Activated CD4-positive, alpha-beta T cell treated with anti-CD3 and anti-CD28 coated beads, Interleukin-2, Interleukin-4, amounts not matched to agents 100 ng/mL and 50 ng/mL, durations not matched to agents 16 hours and 8 hours (primary cell): ENCODE measurements around the gene MKX.
A peak's percentile ranks its signal among the peaks of the same experiment; 100 is the strongest.

Source experiments
- DNase-seq: peaks from one replicate; pipeline ENCODE4 v3.0.0-alpha.2; 2020; ENCODE audit warnings: low spot score

MKX gene, protein sequence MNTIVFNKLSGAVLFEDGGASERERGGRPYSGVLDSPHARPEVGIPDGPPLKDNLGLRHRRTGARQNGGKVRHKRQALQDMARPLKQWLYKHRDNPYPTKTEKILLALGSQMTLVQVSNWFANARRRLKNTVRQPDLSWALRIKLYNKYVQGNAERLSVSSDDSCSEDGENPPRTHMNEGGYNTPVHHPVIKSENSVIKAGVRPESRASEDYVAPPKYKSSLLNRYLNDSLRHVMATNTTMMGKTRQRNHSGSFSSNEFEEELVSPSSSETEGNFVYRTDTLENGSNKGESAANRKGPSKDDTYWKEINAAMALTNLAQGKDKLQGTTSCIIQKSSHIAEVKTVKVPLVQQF

DNA sequence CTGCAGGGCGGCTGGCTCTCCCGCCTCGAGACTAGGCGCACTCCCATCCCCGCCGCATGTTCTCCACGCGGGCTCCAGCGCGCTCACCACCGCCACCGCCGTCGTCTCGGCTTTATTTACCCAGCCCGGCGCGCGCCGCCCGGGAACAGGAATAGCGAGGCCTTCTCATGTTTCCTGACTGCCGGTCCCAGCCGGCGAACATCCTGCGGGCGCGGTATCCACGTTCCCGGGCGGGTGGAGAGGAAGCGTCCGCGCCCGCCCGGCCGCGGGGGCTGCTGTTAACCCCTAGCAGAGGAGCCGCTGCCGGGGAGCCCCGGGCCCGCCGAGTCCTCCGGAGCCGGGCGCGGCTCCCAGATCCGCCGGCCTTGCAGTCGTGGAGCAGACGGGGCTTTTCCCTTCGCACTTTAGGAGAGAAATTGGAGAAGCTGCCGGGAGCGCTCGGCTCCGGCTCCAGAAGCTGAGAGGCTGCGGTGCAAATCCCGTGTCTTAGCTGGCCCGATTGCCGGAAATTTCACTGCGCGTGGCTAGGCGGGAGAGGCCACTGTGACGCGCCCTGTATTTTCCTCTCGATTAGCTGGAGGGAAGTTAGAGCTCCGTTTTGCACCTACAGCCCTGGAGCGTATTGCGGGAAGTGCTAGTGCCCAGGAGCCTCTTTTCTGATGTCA lies at the start of gene MKX:
Gene MKX, minus strand, starts transcription at position 88 of the 665 bp plus-strand sequence. CDS start 2,404 bp downstream, outside the sequence.
- no peak for DNase-seq

DNA sequence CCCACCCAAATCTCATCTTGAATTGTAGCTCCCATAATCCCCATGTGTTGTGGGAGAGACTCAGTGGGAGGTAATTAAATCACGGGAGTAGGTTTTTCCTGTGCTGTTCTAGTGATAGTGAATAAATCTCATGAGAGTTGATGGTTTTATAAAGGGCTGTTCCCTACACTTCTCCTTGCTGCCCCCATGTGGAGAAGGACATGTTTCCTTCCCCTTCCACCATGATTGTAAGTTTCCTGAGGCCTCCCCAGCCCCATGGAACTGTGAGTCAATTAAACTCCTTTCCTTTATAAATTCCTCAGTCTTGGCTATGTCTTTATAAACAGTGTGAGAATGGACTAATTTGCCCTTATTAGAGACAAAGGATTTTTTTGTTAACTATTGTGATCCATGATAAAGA lies 48.5 kb upstream of the MKX start:
- DNase-seq: no peak

DNA sequence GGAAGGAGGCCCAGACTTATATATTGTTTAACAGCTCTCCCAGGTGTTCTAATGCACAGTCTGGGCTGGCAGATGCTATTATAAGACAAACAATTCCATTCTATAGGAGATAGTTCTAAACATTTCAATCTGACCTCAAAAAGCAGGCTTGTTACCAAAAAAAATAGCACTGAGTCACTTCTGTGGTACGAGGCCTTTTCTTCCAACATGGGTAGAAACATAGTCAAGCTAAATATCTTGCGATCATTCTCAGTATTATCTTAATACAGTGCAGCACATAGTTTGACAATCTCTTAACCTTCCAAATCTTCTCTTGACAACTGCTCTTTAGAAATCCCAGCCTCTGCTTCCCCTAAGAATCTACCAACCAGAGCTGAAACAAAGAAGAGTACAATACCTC lies 46.6 kb upstream of the MKX start:
- no peak for DNase-seq

DNA sequence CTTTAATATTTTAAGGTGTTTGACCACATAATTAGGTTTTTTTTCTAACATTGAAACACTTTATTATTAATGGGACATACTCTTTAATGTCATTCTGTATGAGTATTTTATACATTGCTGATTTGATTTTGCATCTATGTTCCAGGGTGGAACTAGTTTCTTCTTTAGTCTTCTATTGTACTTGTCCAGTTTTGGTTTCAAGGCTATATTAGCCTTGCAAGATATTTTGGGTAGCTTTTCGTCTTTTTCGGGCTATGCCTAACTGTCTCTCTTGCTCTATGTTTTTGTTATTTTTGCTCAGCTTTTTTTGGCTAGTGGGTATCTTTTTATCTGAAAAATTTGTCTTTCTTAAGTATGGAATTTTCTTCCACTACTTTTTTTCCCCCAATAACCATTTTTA lies 38.7 kb upstream of the MKX start:
- no peak for DNase-seq

DNA sequence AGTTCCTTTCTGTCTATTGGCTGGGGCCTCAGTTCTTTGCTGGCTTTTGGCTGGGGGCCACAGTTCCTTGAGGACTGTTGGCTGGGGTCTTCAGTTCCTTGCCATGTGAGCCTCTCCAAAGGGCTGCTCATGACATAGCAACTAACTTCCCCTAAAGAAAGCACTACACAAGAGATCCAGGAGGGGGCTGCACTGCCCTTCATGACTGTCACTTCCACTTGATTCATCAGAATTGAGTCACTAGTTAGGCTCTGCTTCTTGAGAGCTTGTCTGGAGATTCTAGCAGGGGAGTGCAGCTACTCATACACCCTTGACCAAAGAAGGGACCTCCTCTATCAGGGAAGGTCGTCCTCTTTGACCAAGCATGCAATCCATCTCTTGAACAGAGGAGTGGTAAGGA lies 38.0 kb upstream of the MKX start:
- DNase-seq: peak; percentile 7

DNA sequence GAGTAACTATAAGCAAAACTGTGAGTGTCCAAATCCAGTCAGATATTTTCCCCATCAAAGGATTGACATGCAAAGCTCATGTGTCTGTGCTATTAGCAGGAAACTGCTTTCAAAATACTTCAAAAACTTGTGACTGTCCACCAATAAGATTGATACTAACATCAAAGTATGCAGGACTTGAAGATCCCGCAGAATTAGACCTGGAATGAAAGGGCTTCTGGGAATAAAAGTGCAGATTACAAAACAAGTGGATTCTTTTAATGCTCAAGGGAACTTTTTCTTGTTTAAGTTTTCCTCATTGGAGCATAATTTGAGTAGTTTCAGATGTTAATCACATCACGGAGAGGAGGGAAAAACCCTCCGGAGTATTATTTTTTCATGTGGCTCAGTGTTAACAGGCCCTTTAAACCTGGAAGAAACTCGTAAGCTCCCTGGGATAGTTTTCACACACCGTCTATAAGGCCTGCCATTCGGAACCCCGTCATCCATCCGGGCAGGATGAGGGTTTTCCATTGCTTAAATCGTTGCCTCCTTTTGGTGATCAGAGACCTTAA lies 33.9 kb upstream of the MKX start:
- no peak for DNase-seq

DNA sequence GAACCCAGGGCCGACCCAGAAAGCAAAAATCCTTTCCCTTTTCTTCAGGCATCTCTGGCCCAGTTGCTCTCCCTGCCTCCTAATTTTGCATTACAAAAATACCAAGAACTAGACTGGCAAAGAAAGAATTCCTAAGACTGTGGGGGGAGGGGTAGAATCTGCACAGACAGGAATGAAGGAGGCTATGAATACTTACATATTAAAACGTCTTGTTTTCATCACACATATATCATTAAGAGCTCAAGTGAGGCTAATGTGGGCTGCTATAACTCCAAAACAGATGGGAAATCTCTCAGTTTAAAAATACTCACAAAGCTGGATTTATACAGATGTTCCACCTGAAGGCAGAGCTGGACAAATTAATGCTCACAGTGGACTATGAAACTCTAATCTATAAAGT lies 29.2 kb upstream of the MKX start:
- DNase-seq: no peak

DNA sequence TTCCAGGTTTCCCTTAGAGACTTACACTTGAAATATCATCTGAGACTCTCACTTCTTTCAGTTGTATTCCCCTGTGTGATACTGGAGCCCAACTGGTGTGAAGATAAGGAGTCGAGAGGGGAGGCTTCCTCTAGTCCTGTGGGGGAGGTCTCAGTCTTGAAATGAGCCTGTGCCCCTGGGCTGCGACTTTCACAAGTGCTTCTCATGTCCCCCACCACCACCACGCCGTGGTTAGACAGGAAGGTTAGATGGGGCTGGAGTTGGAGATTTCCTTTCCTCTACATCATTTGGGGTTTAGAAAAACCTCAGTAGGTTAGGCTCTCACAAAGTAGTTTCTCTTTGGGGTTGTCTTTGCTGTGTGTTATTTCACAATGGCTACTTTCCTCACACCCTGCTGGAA lies 25.6 kb upstream of the MKX start:
- no peak for DNase-seq

DNA sequence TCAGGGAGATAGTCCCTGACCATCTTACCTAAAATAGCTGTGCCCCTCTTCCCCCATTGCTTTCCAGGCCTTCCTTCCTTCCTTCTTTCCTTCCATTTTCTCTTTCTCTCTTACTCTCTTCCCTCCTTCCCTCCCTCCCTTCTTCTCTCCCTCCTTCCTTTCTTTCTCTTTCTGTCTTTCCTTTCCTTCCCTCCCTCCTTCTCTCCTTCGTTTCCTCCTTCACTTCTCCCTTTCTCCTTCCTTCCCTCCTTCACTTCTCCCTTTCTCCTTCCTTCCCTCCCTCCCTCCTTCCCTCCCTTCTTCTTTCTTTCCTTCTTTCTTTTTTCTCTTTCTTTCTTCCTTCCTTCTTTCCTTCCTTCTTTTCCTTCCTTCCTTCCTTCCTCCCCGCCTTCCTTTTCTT lies 24.6 kb upstream of the MKX start:
- no peak for DNase-seq

DNA sequence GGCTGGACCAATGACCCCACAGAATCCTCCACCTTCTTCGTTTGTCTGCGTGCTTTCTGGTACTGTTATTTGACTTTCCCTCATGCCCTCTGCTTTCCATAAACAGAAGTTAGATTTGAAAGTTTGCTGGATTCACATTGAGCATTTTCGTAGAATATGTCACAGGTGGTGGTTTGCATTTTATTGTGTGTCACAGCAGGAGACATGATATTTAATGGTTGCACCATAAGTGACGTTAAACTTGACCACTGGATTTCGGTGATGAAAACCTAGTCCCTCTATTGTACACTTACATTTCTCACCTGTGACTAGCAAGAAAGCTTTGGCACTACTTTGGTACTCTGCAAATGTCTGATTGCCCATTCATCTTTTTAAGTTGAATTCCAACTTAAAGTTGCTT lies 15.2 kb upstream of the MKX start:
- no peak for DNase-seq

DNA sequence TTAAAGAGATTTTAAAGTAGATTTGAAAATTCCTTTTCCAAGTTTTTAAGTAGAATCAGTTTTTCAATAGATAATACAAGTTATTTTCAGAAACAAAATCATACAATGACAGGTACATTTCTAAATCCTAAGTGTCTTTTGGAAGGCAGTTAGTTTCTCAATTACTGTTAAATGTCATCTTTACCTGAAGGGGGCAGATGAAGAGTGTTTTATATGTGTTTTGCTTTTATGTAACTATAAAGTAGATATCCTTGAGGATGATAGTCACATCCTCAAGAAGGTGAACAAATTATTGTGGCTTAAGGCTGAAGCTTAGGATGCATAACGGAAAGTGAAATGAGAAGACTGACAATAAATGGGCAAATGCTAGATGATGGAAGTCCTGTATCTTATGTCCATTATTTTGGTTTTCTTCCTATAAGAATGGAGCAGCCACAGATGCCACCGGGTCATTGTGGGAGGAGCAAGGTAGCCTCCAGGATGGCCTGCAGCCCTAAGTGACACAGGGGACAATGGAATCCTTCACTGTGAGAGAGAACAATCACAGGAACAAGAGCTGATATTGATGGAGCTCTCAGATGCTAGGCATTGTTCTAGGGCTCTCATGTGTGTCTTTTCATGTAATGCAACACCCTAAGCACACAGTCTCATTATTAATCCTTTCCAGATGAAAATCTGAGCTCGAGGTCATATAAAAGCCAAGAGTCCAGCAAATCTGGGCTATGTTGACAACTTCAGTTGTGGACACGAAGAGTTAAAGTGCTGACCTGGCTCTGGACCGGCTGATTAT lies 14.1 kb upstream of the MKX start:
- DNase-seq: no peak

DNA sequence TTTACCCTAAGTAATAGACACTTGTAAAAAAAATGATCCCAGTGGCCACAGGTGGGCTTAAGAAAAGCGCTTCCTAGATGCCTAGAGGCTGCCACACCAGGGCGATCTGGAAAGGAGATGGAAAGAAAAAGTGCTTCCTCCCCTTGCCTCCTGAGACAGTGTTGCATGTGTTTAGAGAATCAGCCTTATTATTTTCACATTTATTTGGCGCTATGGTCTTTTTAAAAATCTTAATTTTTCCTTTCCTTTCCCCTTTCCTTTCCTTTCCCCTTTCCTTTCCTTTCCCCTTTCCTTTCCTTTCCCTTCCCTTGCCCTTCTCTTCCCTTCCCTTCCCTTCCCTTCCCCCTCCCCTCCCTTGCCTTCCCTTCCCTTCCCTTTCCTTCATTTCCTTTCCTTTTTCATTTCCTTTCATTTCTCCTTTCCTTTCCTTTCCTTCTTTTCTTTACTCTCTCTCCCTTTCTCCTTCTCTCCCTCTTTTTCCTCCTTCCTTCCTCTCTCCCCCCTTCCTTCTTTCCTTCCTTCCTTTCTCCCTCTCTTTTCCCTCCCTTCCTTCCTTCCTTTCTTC lies 7.1 kb upstream of the MKX start:
- DNase-seq: no peak

DNA sequence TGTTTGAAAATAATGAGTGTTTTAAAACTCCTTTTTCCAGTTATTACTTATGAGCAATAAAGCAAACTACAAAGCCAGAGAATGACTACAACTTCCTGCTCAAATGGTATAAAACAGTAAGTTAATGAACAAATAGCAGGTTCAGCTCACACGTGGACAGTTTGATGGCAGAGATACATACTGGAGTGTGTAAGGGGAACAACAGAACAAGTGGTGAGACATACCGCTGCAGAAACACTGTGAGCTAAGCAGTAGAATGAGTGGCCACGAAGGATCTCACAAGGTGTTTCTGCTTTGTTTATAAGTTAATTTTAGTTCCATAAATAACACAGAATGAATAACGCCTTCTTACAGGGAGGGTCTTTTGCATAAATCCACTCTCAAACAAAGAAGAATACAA lies 3.0 kb upstream of the MKX start:
- no peak for DNase-seq

DNA sequence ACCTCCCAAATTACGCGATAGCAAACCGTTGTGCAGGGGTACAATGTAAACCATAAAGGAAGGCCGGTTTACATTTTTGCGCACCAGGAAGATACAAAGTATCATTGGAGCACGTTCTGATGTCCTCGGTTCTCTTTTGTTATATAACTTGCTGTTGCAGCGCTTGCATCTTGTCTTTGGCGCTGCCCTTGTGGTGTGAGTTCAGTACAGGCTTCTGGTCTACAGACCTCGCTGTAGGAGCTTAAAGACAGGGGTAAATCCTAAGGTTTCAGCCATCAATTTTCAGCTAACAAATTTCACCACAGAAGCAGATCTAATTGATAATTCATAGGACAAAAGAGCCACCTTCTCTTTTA lies 1.5 kb upstream of the MKX start:
- no peak for DNase-seq

DNA sequence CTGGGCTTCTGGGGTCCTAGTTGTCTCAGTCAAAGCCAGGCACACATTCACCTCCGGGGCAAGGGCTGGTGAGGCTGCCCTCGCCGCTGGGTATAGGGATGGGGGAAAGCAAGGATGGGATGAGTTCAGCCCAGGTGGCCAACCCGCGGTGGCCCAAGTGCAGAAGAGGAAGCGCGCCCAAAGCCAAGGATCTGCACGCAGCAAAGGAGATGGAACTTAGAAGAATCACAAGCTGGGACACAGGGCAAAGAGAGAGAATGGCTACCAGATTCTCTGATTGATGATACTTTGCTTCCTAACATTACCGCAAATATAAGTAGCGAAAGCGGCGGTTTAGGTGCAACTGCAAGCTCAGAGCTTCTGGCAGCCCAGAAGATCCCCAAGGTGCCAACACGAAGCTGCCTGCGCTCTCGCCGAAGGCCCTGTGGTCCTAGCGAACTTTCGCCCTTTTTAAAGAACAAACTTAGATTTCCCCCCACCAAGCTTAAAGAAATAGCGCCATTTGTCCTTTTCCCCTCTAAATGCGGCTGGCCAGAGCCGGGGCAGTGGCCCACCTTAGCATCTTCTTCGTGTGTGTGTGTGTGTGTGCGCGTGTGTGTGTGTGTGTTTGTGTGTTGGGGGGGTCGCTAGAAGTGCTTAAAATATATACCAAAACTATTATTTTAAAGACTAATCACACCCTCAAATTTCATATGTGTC lies 927 bp upstream of the MKX start:
- DNase-seq: peak; percentile 38

DNA sequence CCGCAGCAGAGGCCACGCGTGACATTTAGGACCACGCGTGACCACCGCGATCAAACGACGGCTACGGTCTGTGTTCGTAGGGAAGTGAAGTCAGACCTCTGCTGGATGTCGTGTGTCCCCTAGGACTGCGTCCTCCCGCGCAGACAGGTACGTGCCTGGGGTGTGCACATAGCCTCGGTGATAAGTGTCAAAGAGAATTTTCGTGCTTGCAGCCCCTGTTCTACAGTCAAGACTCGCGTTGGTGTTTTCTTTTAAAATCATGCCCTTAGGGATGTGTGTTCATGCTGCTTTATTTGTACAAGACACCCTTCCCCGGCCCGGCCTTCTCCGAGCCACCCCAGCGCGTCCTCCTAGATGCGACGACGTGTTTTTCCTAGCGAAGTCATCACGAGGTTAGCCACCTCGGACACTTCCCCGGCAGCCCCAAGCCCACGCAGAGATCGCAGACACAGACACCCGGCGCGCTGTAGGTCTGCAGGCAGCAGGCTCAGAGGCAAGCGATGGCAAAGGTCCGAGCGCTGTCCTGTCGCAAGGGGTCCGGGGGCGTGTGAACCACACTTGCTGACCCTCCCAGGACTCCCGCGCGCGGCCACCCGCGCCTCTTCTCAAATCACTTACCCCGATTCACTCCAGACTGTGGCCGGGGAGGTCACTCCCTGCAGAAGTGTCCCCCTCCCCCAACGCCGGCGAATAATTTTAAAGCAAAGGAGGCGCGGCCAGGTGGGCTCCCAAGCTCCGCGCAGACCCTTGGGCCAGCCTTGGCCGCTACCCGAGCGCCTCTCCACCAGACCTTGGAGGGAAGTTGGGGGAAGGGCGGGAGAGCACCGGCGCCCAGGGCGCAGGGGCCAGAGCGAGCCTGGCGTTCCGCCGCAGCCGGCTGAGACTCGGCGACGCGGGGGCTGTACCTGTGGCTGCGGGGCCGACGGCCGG lies 552 bp downstream of the MKX start:
- no peak for DNase-seq

DNA sequence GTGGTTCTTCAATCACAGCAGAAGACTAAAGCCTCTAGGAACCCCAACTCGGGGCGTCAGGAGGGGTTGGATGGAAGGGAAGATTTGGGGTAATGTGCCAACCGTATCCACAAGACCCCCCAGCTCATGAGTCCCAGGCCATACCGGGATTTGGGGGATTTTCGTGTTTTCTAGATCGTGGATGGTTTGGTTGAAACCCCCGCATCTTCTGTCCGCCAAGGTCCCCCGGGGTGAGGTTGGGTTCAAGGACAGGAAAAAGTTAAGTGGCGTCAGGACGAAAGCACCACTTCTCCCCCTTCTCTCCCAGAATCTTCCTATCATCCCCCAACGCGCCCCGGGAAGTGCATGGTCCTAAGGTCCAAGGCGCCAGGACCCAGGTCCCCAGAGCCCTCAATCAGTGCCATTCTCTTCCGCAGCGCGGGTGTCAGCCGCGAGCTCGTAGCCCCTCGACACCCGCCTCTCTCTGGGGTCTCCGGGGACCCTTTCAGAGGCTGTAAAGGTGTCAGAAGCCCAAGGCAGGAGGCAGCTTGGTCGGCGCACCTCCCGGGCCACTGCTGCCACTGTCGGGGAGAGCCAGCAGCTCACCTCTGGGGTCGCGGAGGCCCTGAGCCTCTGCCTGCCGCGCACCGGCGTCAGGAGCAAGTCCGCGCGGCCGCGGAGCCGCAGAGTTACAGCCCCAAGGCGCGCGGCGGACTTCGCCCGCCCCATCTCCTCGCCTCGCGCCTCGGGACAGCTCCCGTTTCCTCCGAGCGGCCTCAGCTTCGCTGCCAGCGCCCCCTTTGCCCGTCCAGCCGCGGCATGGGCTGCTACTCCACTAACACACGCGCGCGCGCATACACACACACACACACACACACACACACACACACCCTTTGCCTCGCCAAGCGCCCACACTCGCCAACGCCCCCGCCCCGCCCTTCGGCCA lies 1.5 kb downstream of the MKX start:
- no peak for DNase-seq

DNA sequence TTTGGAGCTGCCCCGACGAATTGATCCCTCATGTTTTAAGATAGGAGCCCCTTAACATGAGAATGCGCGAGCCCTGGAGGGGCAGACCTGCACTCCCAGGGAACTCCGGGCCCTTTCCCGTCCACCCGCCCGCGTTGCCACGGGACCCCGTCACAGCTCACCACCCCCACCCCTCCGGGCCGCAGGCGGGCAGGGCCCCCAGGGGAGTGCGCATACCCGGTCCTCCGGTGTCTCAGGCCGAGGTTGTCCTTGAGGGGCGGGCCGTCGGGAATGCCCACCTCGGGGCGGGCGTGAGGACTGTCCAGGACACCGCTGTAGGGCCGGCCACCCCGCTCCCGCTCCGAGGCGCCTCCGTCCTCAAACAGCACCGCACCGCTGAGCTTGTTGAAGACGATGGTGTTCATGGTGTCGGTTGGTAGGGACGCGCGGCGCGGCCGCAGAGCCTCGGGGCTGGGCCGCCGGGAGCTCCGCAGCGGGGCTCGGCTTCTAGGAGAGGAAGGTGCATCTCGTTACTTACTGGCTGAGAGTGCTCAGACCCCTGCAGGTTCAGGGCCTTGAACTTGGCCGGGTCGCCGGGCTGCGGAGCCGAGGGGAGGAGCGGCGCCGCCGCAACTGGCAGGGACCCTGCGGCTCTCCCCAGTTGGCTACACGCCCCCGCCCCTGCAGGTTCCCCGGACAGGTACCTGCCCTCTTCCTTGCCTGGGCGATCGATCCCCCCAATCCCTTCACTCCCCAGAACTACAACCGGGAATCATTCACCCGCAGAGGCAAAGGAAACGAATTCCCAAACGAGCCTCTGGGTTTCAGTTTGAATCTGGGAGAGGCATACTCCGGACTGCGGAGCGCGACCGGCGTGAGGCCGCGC lies 2.4 kb downstream of the MKX start:
- peak; percentile 25 for DNase-seq
